ENCODE results near the gene NRDE2. TPM values are rescaled to one million over a fixed set of nuclear protein-coding genes. Genes with fewer than 3 reads are reported as not detected.

Gene NRDE2
- total RNA-seq, 4 donors from 2014 or later = 7.5 to 18.3 (median 10.2) TPM

GRCh38 chr14:90228478-90228877 is 103.3 kb downstream of the NRDE2 start:
- no peak for TF ChIP-seq POLR2A (IDR thresholded peaks at IDR 0.05)
- TF ChIP-seq CTCF (IDR thresholded peaks at IDR 0.05) = no peak

More at GRCh38 chr14:90228478-90228877, 103.3 kb downstream of the NRDE2 start:
- no peak overlapping the region for H3K4me3 ChIP-seq (ENCODE audit: low read depth, poor library complexity, severe bottlenecking)
- whole genome bisulfite sequencing, 2 donors = 81% methylated on average over 4 of the region's 4 CpGs
- intact Hi-C loops (cut with DNase I; ENCODE audit: low total_unique reads) = no loop called here
- no peak for DNase-seq (ENCODE audit: low spot score in 2 of 2)

Other genes with a start within 250 kb of the NRDE2 start
- gene PSMC1, start 75.4 kb downstream of the NRDE2 start, total RNA-seq = 100 to 1,000 TPM in 3 of 4 donors, 10 to 100 TPM in 1; 72.2 to 159 (median 109) TPM
- 100 to 1,000 TPM; 106 to 240 (median 182) TPM for gene CALM1, start 65.1 kb upstream of the NRDE2 start, total RNA-seq